ENCODE data around the gene RNF223.
"Not testable (repeated sequence)": the region's sequence is repeated elsewhere in the genome, so short reads cannot be mapped to it uniquely, and the experiment has no call there.

Gene RNF223

DNA sequence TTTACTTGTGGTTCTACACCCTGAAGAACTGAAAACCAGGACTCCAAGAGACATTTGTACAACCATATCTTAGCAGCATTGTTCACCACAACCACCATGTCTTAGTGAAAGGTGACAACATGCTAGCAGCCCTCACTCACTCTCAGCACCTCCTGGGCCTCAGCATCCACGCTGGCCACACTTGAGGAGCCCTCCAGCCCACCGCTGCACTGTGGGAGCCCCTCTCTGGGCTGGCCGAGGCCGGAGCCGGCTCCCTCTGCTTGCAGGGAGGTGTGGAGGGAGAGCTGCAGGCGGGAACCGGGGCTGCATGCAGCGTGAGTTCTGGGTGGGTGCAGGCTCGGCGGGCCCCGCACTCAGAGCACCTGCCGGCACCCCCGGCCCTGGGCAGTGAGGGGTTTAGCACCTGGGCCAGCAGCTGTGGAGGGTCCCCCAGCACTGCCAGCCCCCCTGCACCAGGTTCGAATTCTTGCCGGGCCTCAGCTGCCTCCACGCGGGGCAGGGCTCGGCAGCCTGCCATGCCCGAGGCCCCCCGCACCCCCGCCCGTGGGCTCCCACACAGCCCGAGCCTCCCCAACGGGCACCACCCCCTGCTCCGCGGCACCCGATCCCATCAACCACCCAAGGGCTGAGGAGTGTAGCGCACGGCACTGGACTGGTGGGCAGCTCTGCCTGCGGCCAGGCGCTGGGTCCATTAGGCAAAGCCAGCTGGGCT is 32.6 kb upstream of the RNF223 start:
- H3K36me3 ChIP-seq (replicated peaks in 1 of 2; ENCODE audit: control insufficient read depth in 2 of 2, insufficient read depth in 2 of 2, low read length in 2 of 2) = peaks cover 6 to 25% of the 10 kb centered on the region in 2 donors
- H3K4me2 ChIP-seq (ENCODE audit: insufficient read depth, low read length, poor library complexity, severe bottlenecking) = peak overlapping the region; percentile 2

DNA sequence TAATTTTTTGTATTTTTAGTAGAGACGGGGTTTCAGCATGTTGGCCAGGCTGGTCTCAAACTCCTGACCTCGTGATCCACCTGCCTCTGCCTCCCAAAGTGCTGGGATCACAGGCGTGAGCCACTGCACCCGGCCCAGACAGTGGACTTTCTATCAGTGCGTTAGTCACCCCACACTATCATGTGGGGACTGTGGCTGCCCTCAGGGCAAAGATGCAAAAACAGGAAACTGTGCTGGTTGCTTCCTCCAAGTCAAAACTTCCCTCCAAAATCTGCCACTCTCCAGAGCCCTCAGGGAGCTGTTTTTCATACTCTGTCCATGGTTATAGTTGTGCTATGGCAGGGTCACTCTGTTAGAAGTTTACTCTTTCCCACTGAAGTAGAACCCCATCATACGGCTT is 30.0 kb upstream of the RNF223 start:
- H2BK15ac ChIP-seq (ENCODE audit: low read length); H2BK5ac ChIP-seq (ENCODE audit: low read length); H3K9ac ChIP-seq (ENCODE audit: low read depth, low read length, poor library complexity); H3K4ac ChIP-seq (ENCODE audit: low read length); H3K4me3 ChIP-seq (ENCODE audit: low read length in 2 of 2); H2BK12ac ChIP-seq (ENCODE audit: low read length); H3K27me3 ChIP-seq (ENCODE audit: control insufficient read depth in 3 of 3, insufficient read depth in 3 of 3, low read depth in 1 of 3, low read length in 3 of 3); H4K91ac ChIP-seq (ENCODE audit: low read depth, low read length, poor library complexity); H4K8ac ChIP-seq (ENCODE audit: low read depth, low read length); H3K18ac ChIP-seq (ENCODE audit: low read length); H3K4me1 ChIP-seq (ENCODE audit: control insufficient read depth in 2 of 2, insufficient read depth in 1 of 2, low read depth in 1 of 2, low read length in 2 of 2); H3K14ac ChIP-seq (ENCODE audit: low read length); H2BK120ac ChIP-seq (ENCODE audit: low read depth, low read length); H3K27ac ChIP-seq (replicated peaks; ENCODE audit: low read length); H3K23ac ChIP-seq (ENCODE audit: low read depth, low read length, poor library complexity); H2AFZ ChIP-seq (ENCODE audit: low read length); H3K4me2 ChIP-seq (ENCODE audit: insufficient read depth, low read length, poor library complexity, severe bottlenecking); H2AK5ac ChIP-seq (ENCODE audit: low read depth, low read length); DNase-seq (ENCODE audit: low spot score): not testable (repeated sequence)
- H3K36me3 ChIP-seq (replicated peaks in 1 of 2; ENCODE audit: control insufficient read depth in 2 of 2, insufficient read depth in 2 of 2, low read length in 2 of 2) = peaks cover 6 to 16% of the 10 kb centered on the region in 2 donors
- H3K79me1 ChIP-seq (ENCODE audit: low read depth, low read length) = peaks cover 14% of the 10 kb centered on the region
- WGBS, 2 donors (ENCODE audit: extremely low coverage in 2 of 2, insufficient read length in 2 of 2, insufficient replicate concordance in 1 of 2) = no CpG with 5 or more reads among the region's 6 CpGs
- peaks cover 14 to 15% of the 10 kb centered on the region in 2 donors for H3K9me3 ChIP-seq (replicated peaks in 1 of 2; ENCODE audit: control insufficient read depth in 2 of 2, insufficient read depth in 1 of 2, low read depth in 1 of 2, low read length in 2 of 2)

More for the DNA sequence above, 32.6 kb upstream of the RNF223 start:
- peaks cover 9 to 10% of the 10 kb centered on the region in 2 donors for H3K9me3 ChIP-seq (replicated peaks in 1 of 2; ENCODE audit: control insufficient read depth in 2 of 2, insufficient read depth in 1 of 2, low read depth in 1 of 2, low read length in 2 of 2)
- no peak overlapping the region for H4K8ac ChIP-seq (ENCODE audit: low read depth, low read length)
- peak overlapping the region; percentile 91 for H3K23ac ChIP-seq (ENCODE audit: low read depth, low read length, poor library complexity)
- H3K9ac ChIP-seq (ENCODE audit: low read depth, low read length, poor library complexity) = no peak overlapping the region
- no CpG with 5 or more reads among the region's 31 CpGs for WGBS, 2 donors (ENCODE audit: extremely low coverage in 2 of 2, insufficient read length in 2 of 2, insufficient replicate concordance in 1 of 2)
- no peaks in the 10 kb centered on the region for H3K27me3 ChIP-seq (ENCODE audit: control insufficient read depth in 3 of 3, insufficient read depth in 3 of 3, low read depth in 1 of 3, low read length in 3 of 3)
- H4K91ac ChIP-seq (ENCODE audit: low read depth, low read length, poor library complexity) = no peak overlapping the region
- no peak overlapping the region for H2BK12ac ChIP-seq (ENCODE audit: low read length)
- no peak overlapping the region for H3K27ac ChIP-seq (replicated peaks; ENCODE audit: low read length)
- no peak overlapping the region for H2AK5ac ChIP-seq (ENCODE audit: low read depth, low read length)
- H2BK5ac ChIP-seq (ENCODE audit: low read length) = no peak overlapping the region
- H3K79me1 ChIP-seq (ENCODE audit: low read depth, low read length) = peaks cover 16% of the 10 kb centered on the region
- H3K4me1 ChIP-seq (ENCODE audit: control insufficient read depth in 2 of 2, insufficient read depth in 1 of 2, low read depth in 1 of 2, low read length in 2 of 2) = no peaks in the 10 kb centered on the region
- H3K18ac ChIP-seq (ENCODE audit: low read length) = no peak overlapping the region
- H3K4ac ChIP-seq (ENCODE audit: low read length) = no peak overlapping the region
- no peak overlapping the region for H2AFZ ChIP-seq (ENCODE audit: low read length)
- H3K14ac ChIP-seq (ENCODE audit: low read length) = no peak overlapping the region
- no peak overlapping the region for H2BK120ac ChIP-seq (ENCODE audit: low read depth, low read length)
- no peak for DNase-seq (ENCODE audit: low spot score)
- no peak overlapping the region for H3K4me3 ChIP-seq (ENCODE audit: low read length in 2 of 2)
- H2BK15ac ChIP-seq (ENCODE audit: low read length) = no peak overlapping the region

DNA sequence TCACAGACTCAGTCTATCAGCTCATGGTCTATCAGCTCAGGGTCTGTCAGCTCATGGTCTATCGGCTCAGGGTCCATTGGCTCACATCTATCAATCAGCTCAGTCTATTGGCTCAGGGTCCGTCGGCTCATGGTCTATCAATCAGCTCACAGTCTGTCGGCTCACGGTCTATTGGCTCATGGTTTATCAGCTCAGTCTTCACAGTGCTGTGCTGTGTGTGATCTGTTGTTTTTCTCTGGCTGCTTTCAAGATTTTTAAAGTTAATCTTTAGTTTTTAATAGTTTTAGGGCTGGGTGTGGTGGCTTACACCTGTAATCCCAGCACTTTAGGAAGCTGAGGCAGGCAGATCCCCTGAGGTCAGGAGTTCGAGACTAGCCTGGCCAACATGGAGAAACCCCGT is 27.4 kb upstream of the RNF223 start:
- Histone ChIP-seq H3K79me1 (ENCODE audit: low read depth, low read length) (peaks cover 6% of the 10 kb centered on the region), H2BK120ac (ENCODE audit: low read depth, low read length) (no peak overlapping the region), H2AK5ac (ENCODE audit: low read depth, low read length) (no peak overlapping the region), H4K91ac (ENCODE audit: low read depth, low read length, poor library complexity) (no peak overlapping the region), H2BK12ac (ENCODE audit: low read length) (no peak overlapping the region), H3K14ac (ENCODE audit: low read length) (no peak overlapping the region), H3K18ac (ENCODE audit: low read length) (no peak overlapping the region), H3K9ac (ENCODE audit: low read depth, low read length, poor library complexity) (no peak overlapping the region), H2AFZ (ENCODE audit: low read length) (no peak overlapping the region), H3K4ac (ENCODE audit: low read length) (no peak overlapping the region), H3K36me3 (replicated peaks in 1 of 2; ENCODE audit: control insufficient read depth in 2 of 2, insufficient read depth in 2 of 2, low read length in 2 of 2) (peaks cover 6 to 16% of the 10 kb centered on the region in 2 donors), H3K27me3 (ENCODE audit: control insufficient read depth in 3 of 3, insufficient read depth in 3 of 3, low read depth in 1 of 3, low read length in 3 of 3) (no peaks in the 10 kb centered on the region), H3K4me2 (ENCODE audit: insufficient read depth, low read length, poor library complexity, severe bottlenecking) (no peak overlapping the region), H3K23ac (ENCODE audit: low read depth, low read length, poor library complexity) (no peak overlapping the region), H4K8ac (ENCODE audit: low read depth, low read length) (no peak overlapping the region), H2BK5ac (ENCODE audit: low read length) (no peak overlapping the region), H3K27ac (replicated peaks; ENCODE audit: low read length) (no peak overlapping the region), H3K9me3 (replicated peaks in 1 of 2; ENCODE audit: control insufficient read depth in 2 of 2, insufficient read depth in 1 of 2, low read depth in 1 of 2, low read length in 2 of 2) (peaks cover 11 to 12% of the 10 kb centered on the region in 2 donors), H2BK15ac (ENCODE audit: low read length) (no peak overlapping the region), H3K4me3 (ENCODE audit: low read length in 2 of 2) (no peak overlapping the region), H3K4me1 (ENCODE audit: control insufficient read depth in 2 of 2, insufficient read depth in 1 of 2, low read depth in 1 of 2, low read length in 2 of 2) (no peaks in the 10 kb centered on the region)
- WGBS, 2 donors (ENCODE audit: extremely low coverage in 2 of 2, insufficient read length in 2 of 2, insufficient replicate concordance in 1 of 2) = no CpG with 5 or more reads among the region's 7 CpGs
- no peak for DNase-seq (ENCODE audit: low spot score)

DNA sequence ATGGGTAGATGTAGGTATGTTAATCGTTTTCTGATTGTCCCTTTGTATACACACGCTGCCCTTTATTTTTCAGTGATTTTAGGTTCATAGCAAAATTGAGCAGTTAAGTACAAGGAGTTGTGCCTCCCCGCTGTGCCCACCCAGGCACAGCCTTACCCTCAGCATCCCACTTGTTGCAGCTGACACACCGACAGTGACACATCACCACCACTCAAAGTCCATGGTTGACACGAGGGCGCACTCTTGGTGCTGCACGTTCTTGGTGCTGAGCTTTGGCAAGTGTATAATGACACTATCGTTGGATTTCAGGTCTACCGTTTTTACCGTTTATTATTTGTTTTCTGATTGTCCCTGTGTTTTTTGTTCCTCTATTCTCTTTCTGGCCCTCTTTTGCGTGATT is 26.2 kb upstream of the RNF223 start:
- H4K91ac ChIP-seq (ENCODE audit: low read depth, low read length, poor library complexity) = no peak overlapping the region
- H3K4me1 ChIP-seq (ENCODE audit: control insufficient read depth in 2 of 2, insufficient read depth in 1 of 2, low read depth in 1 of 2, low read length in 2 of 2) = no peaks in the 10 kb centered on the region
- H2BK15ac ChIP-seq (ENCODE audit: low read length) = no peak overlapping the region
- no peaks in the 10 kb centered on the region for H3K27me3 ChIP-seq (ENCODE audit: control insufficient read depth in 3 of 3, insufficient read depth in 3 of 3, low read depth in 1 of 3, low read length in 3 of 3)
- no peak overlapping the region for H2AK5ac ChIP-seq (ENCODE audit: low read depth, low read length)
- WGBS, 2 donors (ENCODE audit: extremely low coverage in 2 of 2, insufficient read length in 2 of 2, insufficient replicate concordance in 1 of 2) = 100% methylated on average over 1 of the region's 11 CpGs; no CpG with 5 or more reads in 1 of the 2 donors
- H3K27ac ChIP-seq (replicated peaks; ENCODE audit: low read length) = no peak overlapping the region
- no peak overlapping the region for H3K14ac ChIP-seq (ENCODE audit: low read length)
- no peak overlapping the region for H3K4me2 ChIP-seq (ENCODE audit: insufficient read depth, low read length, poor library complexity, severe bottlenecking)
- no peak overlapping the region for H3K9ac ChIP-seq (ENCODE audit: low read depth, low read length, poor library complexity)
- no peak overlapping the region for H4K8ac ChIP-seq (ENCODE audit: low read depth, low read length)
- peaks cover 6 to 9% of the 10 kb centered on the region in 2 donors for H3K9me3 ChIP-seq (replicated peaks in 1 of 2; ENCODE audit: control insufficient read depth in 2 of 2, insufficient read depth in 1 of 2, low read depth in 1 of 2, low read length in 2 of 2)
- no peak overlapping the region for H2BK12ac ChIP-seq (ENCODE audit: low read length)
- H3K4me3 ChIP-seq (ENCODE audit: low read length in 2 of 2) = peak overlapping the region in 1 of 2 donors; percentile 9
- peaks cover 5% of the 10 kb centered on the region for H3K79me1 ChIP-seq (ENCODE audit: low read depth, low read length)
- no peak overlapping the region for H3K23ac ChIP-seq (ENCODE audit: low read depth, low read length, poor library complexity)
- H2BK5ac ChIP-seq (ENCODE audit: low read length) = no peak overlapping the region
- no peak overlapping the region for H2BK120ac ChIP-seq (ENCODE audit: low read depth, low read length)
- no peak overlapping the region for H3K18ac ChIP-seq (ENCODE audit: low read length)
- no peak overlapping the region for H2AFZ ChIP-seq (ENCODE audit: low read length)
- DNase-seq (ENCODE audit: low spot score) = no peak
- peaks cover 6 to 16% of the 10 kb centered on the region in 2 donors for H3K36me3 ChIP-seq (replicated peaks in 1 of 2; ENCODE audit: control insufficient read depth in 2 of 2, insufficient read depth in 2 of 2, low read length in 2 of 2)
- H3K4ac ChIP-seq (ENCODE audit: low read length) = no peak overlapping the region

Measured in neuronal stem cell (in vitro differentiated cells).